Skin epidermis (tissue), 12 donors: Measurements from ENCODE around the gene SH2B2.

Experiments used
- H3K27ac ChIP-seq, 21 experiments: fragments of 200-600 bp; sonication (generic) in 11 of 21; one replicate each; pipeline ENCODE4 v1.5.0; 2020; ENCODE audit warnings: mild to moderate bottlenecking in 3 of 21, inconsistent platforms in 2 of 21, moderate library complexity in 2 of 21
- H3K4me3 ChIP-seq, 7 experiments: fragments of 200-600 bp; sonication (generic) in 2 of 7; one replicate each; pipeline ENCODE4 v1.5.0; 2020; ENCODE audit warnings: inconsistent platforms in 2 of 7, mild to moderate bottlenecking in 2 of 7, moderate library complexity in 1 of 7

The SH2B2 gene

DNA sequence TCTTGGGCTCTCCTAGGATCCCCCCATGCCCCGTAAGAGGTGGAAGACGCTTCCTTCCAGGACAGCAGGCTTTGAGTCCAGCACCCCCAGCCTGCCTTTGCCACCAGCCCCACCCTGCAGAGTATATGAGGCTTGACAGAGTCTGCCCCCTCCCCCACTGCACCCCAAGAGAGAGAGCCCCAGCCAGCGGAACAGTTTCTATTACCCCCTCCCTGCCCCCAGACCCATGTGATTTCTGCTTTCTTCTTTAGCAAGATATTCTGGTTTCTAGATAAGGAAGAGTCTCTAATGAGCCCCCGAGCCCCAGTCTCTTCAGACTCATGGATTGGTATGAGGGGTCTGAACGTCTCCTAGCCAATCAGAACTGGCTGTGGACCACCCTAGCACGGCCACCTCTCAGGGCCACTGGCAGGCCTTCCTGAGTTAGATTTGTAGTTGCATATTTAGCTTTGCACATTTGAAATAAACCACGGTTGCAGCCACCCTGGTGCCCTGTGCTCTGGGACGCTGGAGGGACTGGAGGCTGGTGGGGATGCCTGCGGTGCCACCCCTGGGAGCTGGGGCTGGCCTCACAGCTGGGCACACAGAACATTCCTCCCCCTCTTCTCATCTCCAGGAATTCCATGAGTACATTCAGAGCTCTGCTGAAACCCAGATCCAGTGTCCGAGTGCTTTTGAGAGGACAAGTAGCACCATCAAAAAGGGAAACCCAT lies 3.0 kb upstream of the SH2B2 start:
- Histone ChIP-seq H3K27ac (no peak overlapping the region), H3K4me3 (no peak overlapping the region)

GRCh38 chr7:102284399-102284798 lies 2.3 kb upstream of the SH2B2 start:
- H3K27ac ChIP-seq = peak overlapping the region in 4 of 21 experiments; percentile 15 to 93 (median 84)
- no peak overlapping the region for H3K4me3 ChIP-seq

GRCh38 chr7:102284891-102285539 lies 1.7 kb upstream of the SH2B2 start:
- H3K4me3 ChIP-seq = peak overlapping the region in 5 of 7 experiments; percentile 19 to 95 (median 70)
- H3K27ac ChIP-seq = peak overlapping the region in 12 of 21 experiments; percentile 37 to 93 (median 84)

GRCh38 chr7:102285540-102286236 lies 980 bp upstream of the SH2B2 start:
- H3K27ac ChIP-seq = peak overlapping the region in 19 of 21 experiments; percentile 21 to 93 (median 84)
- peak overlapping the region; percentile 53 to 95 (median 70) for H3K4me3 ChIP-seq

DNA sequence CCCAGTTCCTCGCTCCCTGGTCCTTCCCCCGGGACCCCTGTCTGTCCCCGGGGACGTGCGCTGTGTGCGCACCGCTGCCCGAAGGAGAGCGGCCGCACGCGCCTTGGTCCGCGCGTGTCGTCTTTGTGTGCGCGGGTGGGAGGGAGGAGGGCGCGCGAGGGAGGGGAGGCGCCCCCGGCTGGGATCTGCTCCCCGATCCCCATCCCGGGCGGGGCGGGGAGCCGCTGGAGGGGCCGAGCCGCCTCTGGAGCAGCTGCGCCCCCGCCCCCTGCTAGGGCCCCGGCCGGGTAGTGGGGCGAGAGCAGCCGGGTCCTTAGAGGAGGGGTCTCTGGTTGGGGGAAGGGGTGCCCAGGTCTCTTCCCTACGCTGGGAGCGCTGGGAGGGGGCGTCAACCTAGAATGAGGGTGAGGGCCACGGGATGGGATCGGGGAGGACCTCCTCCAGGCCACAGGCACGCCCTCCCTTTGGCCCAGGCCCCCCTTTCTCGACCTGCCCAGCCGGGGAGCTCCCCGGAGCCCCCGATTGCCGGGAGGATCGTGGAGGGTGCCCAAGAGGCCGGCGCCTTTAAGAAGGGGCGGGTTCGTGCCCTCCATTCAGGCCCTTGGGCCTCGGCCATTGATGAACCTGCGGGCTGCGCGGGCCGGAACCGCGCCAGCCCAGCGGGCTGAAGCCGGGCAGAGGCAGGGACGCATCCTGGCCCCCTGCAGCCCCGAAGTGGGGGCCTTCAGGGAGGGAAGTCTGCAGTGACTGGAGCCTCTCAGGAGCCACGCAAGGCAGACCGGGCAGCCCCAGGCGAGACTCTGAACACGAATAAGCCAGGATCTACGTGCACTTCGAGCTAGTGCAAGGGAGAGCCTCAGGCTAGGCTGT lies 678 bp downstream of the SH2B2 start:
- peak overlapping the region in 18 of 21 experiments; percentile 6 to 86 (median 48) for H3K27ac ChIP-seq
- H3K4me3 ChIP-seq = peak overlapping the region; percentile 53 to 95 (median 70)

DNA sequence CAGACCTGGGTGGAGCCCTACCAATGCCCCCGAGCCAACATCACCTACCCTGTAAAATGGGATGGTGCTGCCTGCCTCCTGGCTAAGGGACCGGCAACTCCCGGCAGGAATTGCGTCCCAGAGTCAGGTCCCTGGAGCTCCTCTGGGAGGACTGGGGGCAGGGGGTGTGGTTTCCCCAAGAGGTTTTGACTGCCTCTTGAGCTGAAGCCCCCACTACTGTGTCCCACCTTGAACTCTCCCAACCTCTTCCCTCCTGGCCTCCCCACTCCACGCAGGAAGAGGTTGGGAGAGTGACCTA lies 1.3 kb downstream of the SH2B2 start:
- H3K4me3 ChIP-seq = peak overlapping the region; percentile 53 to 95 (median 70)
- peak overlapping the region in 1 of 21 experiments; percentile 86 for H3K27ac ChIP-seq

DNA sequence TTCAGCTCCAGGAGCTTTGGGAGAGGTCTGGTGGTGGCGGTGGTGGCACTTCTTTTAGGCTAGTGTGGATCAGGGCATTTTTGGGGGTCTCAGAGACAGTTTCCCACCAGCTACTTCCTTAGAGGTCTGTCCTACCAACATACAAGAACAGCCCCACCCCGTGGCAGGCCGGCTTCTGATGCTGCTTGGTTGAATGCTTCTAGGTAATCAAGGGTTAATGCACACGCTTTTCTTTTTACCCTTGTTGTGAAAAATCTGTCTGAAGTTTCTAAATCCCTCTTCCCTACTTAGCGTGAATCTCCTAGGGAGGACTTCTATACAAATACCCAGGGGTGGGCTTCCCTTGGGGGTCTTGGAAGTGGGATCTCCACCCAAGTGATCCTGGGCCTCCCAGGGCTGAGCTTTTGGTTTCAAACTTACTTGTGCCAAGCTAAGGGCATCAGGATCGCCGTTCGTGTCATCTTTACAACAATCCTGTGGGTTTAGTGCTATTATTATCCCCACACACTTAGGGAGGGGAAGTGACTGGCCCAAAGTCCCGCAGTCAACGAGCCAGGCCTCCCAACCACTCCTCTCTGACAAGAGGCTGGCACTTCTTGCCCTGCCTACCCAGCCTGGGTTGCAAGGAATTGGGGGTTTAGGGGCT lies 1.7 kb downstream of the SH2B2 start:
- peak overlapping the region in 5 of 7 experiments; percentile 53 to 95 (median 70) for H3K4me3 ChIP-seq
- H3K27ac ChIP-seq = no peak overlapping the region

DNA sequence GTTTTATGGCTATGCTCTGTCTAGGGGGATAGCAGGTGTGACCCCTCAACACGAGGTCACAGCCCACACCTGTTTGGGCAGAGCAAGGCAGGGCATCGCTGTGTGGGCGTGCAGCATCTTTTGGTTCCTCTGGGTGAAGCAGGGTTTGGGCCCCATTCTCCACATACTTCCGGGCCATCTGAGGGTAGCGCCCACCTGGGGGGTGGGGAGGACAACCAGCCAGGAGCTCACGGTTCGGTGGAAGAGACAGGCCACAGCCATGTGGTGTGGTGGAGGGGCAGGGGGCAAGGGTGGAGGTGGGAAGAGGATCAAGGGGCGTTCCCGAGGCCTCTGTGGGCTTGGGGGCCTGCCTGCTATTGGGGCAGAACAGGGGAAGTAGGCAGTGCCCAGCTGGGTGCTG lies 2.4 kb downstream of the SH2B2 start:
- Histone ChIP-seq H3K4me3 (no peak overlapping the region), H3K27ac (no peak overlapping the region)

DNA sequence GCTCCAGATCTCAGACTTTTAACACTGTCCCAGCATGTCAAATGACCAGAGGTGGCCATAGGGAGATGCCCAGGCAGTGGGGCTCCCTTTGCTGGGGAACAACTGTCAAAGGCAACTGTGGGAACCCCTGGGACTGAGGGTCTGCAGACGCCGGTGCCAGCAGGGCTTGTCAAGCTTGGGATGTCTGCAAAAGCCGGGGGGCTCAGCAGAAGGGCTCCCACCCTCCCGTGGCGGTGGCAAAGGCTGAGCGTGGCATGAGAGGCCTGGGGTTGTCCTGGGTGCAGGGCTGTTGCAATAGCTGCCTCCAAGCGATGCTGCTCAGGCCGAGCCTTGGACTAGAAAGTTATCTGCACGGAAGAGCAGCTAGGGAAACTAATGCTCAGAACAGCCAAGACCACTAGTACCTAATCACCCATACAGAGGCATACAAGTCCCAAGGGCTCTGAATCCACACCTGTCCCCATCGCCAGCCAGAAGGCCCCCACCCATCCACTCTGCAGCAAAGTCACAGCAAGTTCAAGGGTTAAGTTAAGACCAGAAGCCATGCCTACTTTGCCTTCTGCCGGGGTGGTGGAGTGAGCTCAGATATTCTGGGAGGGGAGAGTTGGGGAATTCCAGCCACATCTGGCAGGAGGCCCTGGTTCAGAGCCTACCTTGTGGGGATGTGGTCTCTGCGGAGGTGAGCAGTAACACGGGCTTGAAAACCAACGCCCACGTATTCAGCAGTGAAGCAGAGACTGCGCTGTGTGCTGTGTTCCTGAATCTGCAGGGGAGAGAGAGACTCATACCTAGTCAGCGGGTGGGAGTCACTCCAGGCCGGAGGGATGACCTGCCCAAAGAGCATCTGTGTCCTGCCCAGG lies 4.6 kb downstream of the SH2B2 start:
- H3K4me3 ChIP-seq = no peak overlapping the region
- no peak overlapping the region for H3K27ac ChIP-seq

DNA sequence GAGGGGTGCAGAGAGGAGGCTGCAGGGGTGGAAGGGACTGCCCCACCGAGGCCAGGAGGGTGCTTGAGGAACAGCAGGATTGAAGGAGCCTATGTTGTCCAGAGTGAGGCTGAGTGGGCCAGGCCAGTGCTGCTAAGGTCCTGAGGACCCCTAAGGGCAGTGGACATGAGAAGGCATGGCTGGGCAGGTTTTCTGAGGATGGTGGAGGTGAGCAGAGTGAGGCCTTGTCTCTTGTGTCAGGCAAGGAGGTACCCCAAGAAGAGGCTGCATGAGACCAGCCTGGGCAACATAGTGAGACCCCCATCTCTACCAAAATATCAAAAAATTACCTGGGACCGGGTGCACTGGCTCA lies 5.2 kb downstream of the SH2B2 start:
- Histone ChIP-seq H3K27ac (no peak overlapping the region), H3K4me3 (no peak overlapping the region)

- Histone ChIP-seq H3K4me3 (no peak overlapping the region), H3K27ac (no peak overlapping the region)
Observed at GRCh38 chr7:102292813-102293798, 6.4 kb downstream of the SH2B2 start.

- H3K4me3 ChIP-seq = no peak overlapping the region
- no peak overlapping the region for H3K27ac ChIP-seq
Observed at GRCh38 chr7:102294589-102294988, 7.9 kb downstream of the SH2B2 start.

GRCh38 chr7:102295346-102296178 lies 8.9 kb downstream of the SH2B2 start:
- H3K27ac ChIP-seq = no peak overlapping the region
- no peak overlapping the region for H3K4me3 ChIP-seq

DNA sequence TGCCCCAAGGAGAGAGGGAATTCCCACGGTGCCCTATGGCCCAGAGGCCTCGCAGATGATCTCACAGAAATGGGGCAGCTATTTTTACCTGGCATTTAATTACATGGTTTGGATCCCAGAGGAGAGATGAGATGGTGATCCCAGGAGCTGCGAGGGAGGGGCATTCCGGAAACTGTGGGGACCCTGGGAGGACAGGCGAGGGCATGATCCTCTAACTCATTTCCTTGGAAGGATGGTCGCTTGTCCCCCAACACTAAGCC lies 9.4 kb downstream of the SH2B2 start:
- Histone ChIP-seq H3K4me3 (no peak overlapping the region), H3K27ac (no peak overlapping the region)

DNA sequence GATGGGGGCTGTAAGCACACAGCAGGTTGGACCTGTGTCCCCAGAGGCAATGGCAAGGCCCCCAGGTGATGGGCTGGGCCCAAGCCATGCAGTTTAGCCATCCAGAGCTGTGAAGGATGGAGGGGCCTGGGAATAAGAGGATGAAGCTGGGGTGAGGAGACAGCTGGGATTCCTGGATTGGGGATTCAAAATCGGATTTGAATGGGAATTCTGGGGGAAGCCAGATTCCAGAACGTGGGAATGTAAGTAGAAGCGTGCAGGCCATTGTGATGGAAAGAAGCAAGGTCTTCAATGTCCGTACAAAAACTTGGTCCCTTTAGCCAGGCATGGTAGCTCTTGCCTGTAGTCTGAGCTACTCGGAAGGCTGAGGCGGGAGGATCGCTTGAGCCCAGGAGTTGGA lies 9.8 kb downstream of the SH2B2 start:
- H3K27ac ChIP-seq = no peak overlapping the region
- no peak overlapping the region for H3K4me3 ChIP-seq

GRCh38 chr7:102297487-102298218 lies 11.0 kb downstream of the SH2B2 start:
- H3K27ac ChIP-seq = no peak overlapping the region
- no peak overlapping the region for H3K4me3 ChIP-seq
